ENCODE results near the gene KLHDC8A.

DNA sequence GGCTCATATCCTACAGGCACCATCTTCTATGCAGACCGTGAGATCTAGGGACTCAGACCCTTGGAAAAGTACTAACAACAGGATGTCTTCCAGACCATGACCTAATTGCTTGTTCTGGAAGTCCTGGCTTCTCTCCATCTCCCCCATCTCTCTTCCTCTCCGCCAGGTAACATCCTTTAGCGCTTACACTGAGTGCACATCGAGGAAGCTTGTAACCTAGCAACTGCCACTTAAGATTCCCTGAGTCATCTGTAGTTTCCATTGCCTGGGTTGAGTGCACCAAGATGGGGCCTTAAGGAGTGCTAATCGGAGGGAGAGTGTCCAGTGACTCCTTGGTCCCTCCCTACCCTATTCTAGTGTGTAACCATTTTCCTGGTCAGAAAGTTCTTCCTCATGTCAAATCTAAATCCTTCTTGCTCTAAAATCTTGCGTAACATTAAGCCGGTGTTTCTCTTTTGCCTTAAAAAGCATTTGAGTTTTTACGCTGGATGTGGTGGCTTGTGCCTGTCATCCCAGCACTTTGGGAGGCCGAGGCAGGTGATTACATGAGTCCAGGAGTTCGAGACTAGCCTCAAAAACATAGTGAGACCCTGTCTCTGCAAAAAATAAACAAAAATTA, 9.7 kb downstream of the KLHDC8A start:
- TF ChIP-seq, protein P1, sequence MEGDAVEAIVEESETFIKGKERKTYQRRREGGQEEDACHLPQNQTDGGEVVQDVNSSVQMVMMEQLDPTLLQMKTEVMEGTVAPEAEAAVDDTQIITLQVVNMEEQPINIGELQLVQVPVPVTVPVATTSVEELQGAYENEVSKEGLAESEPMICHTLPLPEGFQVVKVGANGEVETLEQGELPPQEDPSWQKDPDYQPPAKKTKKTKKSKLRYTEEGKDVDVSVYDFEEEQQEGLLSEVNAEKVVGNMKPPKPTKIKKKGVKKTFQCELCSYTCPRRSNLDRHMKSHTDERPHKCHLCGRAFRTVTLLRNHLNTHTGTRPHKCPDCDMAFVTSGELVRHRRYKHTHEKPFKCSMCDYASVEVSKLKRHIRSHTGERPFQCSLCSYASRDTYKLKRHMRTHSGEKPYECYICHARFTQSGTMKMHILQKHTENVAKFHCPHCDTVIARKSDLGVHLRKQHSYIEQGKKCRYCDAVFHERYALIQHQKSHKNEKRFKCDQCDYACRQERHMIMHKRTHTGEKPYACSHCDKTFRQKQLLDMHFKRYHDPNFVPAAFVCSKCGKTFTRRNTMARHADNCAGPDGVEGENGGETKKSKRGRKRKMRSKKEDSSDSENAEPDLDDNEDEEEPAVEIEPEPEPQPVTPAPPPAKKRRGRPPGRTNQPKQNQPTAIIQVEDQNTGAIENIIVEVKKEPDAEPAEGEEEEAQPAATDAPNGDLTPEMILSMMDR (IDR thresholded peaks at IDR 0.05) = no peak
- no peak for TF ChIP-seq POLR2A (IDR thresholded peaks at IDR 0.05)
